ENCODE measurements around the gene ASCC3.

The ASCC3 gene

DNA sequence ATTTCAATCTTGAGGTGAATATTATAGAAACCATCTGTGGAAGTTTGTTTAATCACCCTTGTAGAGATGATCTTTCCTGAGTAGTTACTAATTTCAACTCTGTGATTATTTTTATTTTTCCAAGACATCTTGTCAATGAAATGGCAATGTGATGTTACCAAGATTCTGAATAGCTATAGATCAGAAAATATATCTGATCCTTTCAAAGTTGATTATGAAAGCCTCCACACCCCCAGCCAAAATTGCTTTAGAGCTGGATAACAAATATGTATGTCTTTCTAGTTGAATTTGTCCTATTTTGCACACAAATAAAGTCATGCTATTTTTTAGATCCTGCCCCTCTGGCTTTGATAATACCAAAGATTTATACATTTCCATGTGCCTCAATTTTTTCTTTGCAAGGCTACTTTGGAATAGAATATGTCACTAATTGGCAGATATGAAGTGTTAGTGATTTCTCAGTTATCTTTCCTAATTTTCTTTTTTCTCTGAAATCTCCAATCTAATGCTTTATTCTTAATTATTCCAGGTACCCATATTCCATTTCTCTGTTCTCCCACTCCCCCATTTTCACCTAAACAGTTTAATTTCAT, 421.4 kb downstream of the ASCC3 start:
- Histone ChIP-seq H3K27me3 (ENCODE audit: control insufficient read depth in 1 of 2, insufficient read depth in 2 of 2, low read length in 2 of 2) (peaks cover 87 to 98% of the 10 kb centered on the region in 2 donors), H3K4me3 (ENCODE audit: low read length in 2 of 2) (no peak overlapping the region), H3K9ac (ENCODE audit: low read length in 2 of 2) (no peak overlapping the region), H3K36me3 (ENCODE audit: control insufficient read depth in 2 of 2, insufficient read depth in 2 of 2, low read length in 2 of 2) (no peaks in the 10 kb centered on the region), H3K4me1 (ENCODE audit: control insufficient read depth, insufficient read depth, low read length) (peaks cover 7% of the 10 kb centered on the region), H3K9me3 (ENCODE audit: control insufficient read depth in 2 of 2, low read length in 2 of 2) (no peaks in the 10 kb centered on the region), H3K27ac (ENCODE audit: low read length) (no peak overlapping the region)

- H3K27me3 ChIP-seq (ENCODE audit: control insufficient read depth in 1 of 2, insufficient read depth in 2 of 2, low read length in 2 of 2): peaks cover 87 to 98% of the 10 kb centered on the region in 2 donors
- H3K27ac ChIP-seq (ENCODE audit: low read length): no peak overlapping the region
- H3K4me1 ChIP-seq (ENCODE audit: control insufficient read depth, insufficient read depth, low read length): peaks cover 4% of the 10 kb centered on the region
- no peaks in the 10 kb centered on the region for H3K9me3 ChIP-seq (ENCODE audit: control insufficient read depth in 2 of 2, low read length in 2 of 2)
- H3K9ac ChIP-seq (ENCODE audit: low read length in 2 of 2): no peak overlapping the region
- no peaks in the 10 kb centered on the region for H3K36me3 ChIP-seq (ENCODE audit: control insufficient read depth in 2 of 2, insufficient read depth in 2 of 2, low read length in 2 of 2)
- no peak overlapping the region for H3K4me3 ChIP-seq (ENCODE audit: low read length in 2 of 2)
Observed at GRCh38 chr6:100458841-100459591, 422.1 kb downstream of the ASCC3 start.

Data from stomach smooth muscle (tissue), 2 donors.